ENCODE results near the gene STAT5A. TPM values are rescaled to one million over a fixed set of nuclear protein-coding genes. Genes with fewer than 3 reads are reported as not detected.

Gene STAT5A
- total RNA-seq, 1 experiment from 2014 or later, result 6.6 TPM

- TF ChIP-seq ERG (CRISPR knock-in tag; IDR thresholded peaks at IDR 0.05) (no peak), USF2 (CRISPR knock-in tag; IDR thresholded peaks at IDR 0.05) (no peak)
Observed at GRCh38 chr17:42334677-42335076, 46.4 kb downstream of the STAT5A start (continued).

- no peak overlapping the region for H3K27ac Mint-ChIP-seq
- H3K36me3 Mint-ChIP-seq, result peaks cover 59% of the 10 kb centered on the region
- no peak overlapping the region for H3K4me3 Mint-ChIP-seq
Observed at GRCh38 chr17:42337442-42337841, 49.1 kb downstream of the STAT5A start.

More at GRCh38 chr17:42337442-42337841, 49.1 kb downstream of the STAT5A start:
- ChIA-PET CTCF (interaction anchor here (0.6 to 1.8 kb wide), 2 partner anchors 25 to 841 kb away, joined by 3 to 6 read pairs; no protein-coding TSS in a partner anchor), POLR2A (no interaction called here)
- DNase-seq (ENCODE audit: low spot score) (no peak), ATAC-seq (no peak)
- no peaks in the 10 kb centered on the region for H3K27me3 Mint-ChIP-seq (ENCODE audit: low read depth)
- TF ChIP-seq OVOL2 (CRISPR knock-in tag; IDR thresholded peaks at IDR 0.05; ENCODE audit: borderline replicate concordance), result no peak
- TF ChIP-seq ZNF423 (CRISPR knock-in tag; IDR thresholded peaks at IDR 0.05), result no peak
- TF ChIP-seq AR (CRISPR knock-in tag; IDR thresholded peaks at IDR 0.05), result no peak
- TF ChIP-seq HMGA2 (CRISPR knock-in tag; IDR thresholded peaks at IDR 0.05), result no peak
- TF ChIP-seq NR3C1 (CRISPR knock-in tag; conservative IDR thresholded peaks at IDR 0.05; ENCODE audit: low read depth), result no peak
- no peak for TF ChIP-seq ZNF512 (CRISPR knock-in tag; IDR thresholded peaks at IDR 0.05; ENCODE audit: borderline replicate concordance)
- no peak for TF ChIP-seq SMAD4 (CRISPR knock-in tag; IDR thresholded peaks at IDR 0.05)
- TF ChIP-seq ZNF425 (CRISPR knock-in tag; conservative IDR thresholded peaks at IDR 0.05), result no peak
- no peak for TF ChIP-seq NR2C2 (CRISPR knock-in tag; IDR thresholded peaks at IDR 0.05)
- TF ChIP-seq CBFB (CRISPR knock-in tag; IDR thresholded peaks at IDR 0.05; ENCODE audit: low read depth), result no peak
- TF ChIP-seq EMX1 (CRISPR knock-in tag; IDR thresholded peaks at IDR 0.05), result no peak
- TF ChIP-seq ZNF263 (CRISPR knock-in tag; IDR thresholded peaks at IDR 0.05; ENCODE audit: low read depth), result no peak
- TF ChIP-seq PRRX2 (CRISPR knock-in tag; IDR thresholded peaks at IDR 0.05), result no peak
- TF ChIP-seq ZBTB43 (CRISPR knock-in tag; IDR thresholded peaks at IDR 0.05), result no peak
- TF ChIP-seq TP53 (CRISPR knock-in tag; IDR thresholded peaks at IDR 0.05), result no peak
- no peak for TF ChIP-seq NFATC4 (CRISPR knock-in tag; IDR thresholded peaks at IDR 0.05)
- no peak for TF ChIP-seq HMGXB4 (CRISPR knock-in tag; IDR thresholded peaks at IDR 0.05)
- no peaks in the 10 kb centered on the region for H3K4me1 Mint-ChIP-seq
- no peaks in the 10 kb centered on the region for H3K9me3 Mint-ChIP-seq

All from WTC11 (cell line).